NCI-H82 (cell line): ENCODE measurements around the gene AMMECR1.
A peak's percentile ranks its signal among the peaks of the same experiment; 100 is the strongest.

Experiments
- DNase-seq: peaks from one replicate; lab custom pipeline; 2025; lab: John Stamatoyannopoulos, UW

AMMECR1 gene

GRCh38 chrX:110212299-110212698, 105.6 kb downstream of the AMMECR1 start:
- peak; percentile 16 for DNase-seq

GRCh38 chrX:110211340-110211739, 106.5 kb downstream of the AMMECR1 start:
- no peak for DNase-seq

GRCh38 chrX:110210417-110211139, 107.3 kb downstream of the AMMECR1 start:
- peak; percentile 8 for DNase-seq

- no peak for DNase-seq
These were observed 109.8 kb downstream of the AMMECR1 start for GRCh38 chrX:110208092-110208491.

GRCh38 chrX:110204986-110205385, 112.9 kb downstream of the AMMECR1 start:
- DNase-seq = no peak

GRCh38 chrX:110201799-110202198, 116.1 kb downstream of the AMMECR1 start:
- no peak for DNase-seq

GRCh38 chrX:110194977-110195376, 122.9 kb downstream of the AMMECR1 start:
- no peak for DNase-seq

- no peak for DNase-seq
These were observed 125.4 kb downstream of the AMMECR1 start for GRCh38 chrX:110192516-110192915.

GRCh38 chrX:110188701-110189558, 129.0 kb downstream of the AMMECR1 start:
- DNase-seq = no peak

- DNase-seq = no peak
These were observed 134.6 kb downstream of the AMMECR1 start for GRCh38 chrX:110183314-110183713.

- DNase-seq = peak; percentile 91
These were observed 135.0 kb downstream of the AMMECR1 start for GRCh38 chrX:110182865-110183264.

- DNase-seq = peak; percentile 14
These were observed 135.5 kb downstream of the AMMECR1 start for GRCh38 chrX:110182362-110182761.

- no peak for DNase-seq
These were observed 136.3 kb downstream of the AMMECR1 start for GRCh38 chrX:110181459-110182137.

- DNase-seq = peak; percentile 57
These were observed 137.0 kb downstream of the AMMECR1 start for GRCh38 chrX:110180928-110181310.

GRCh38 chrX:110180176-110180927, 137.5 kb downstream of the AMMECR1 start:
- peak; percentile 32 for DNase-seq

- DNase-seq = peak; percentile 91
These were observed 139.6 kb downstream of the AMMECR1 start for GRCh38 chrX:110178179-110178865.

GRCh38 chrX:110175696-110176095, 142.2 kb downstream of the AMMECR1 start:
- DNase-seq = no peak

GRCh38 chrX:110175146-110175545, 142.7 kb downstream of the AMMECR1 start:
- DNase-seq = no peak

- DNase-seq = no peak
These were observed 144.4 kb downstream of the AMMECR1 start for GRCh38 chrX:110173192-110174175.

- no peak for DNase-seq
These were observed 145.7 kb downstream of the AMMECR1 start for GRCh38 chrX:110172215-110172614.
